Fibroblast of the conjunctiva (primary cell): Measurements from ENCODE around the gene OS9.
"Not testable (repeated sequence)": the region's sequence is repeated elsewhere in the genome, so short reads cannot be mapped to it uniquely, and the experiment has no call there.

Source experiments
- DNase-seq: peaks from one replicate; pipeline ENCODE4 v3.0.0-alpha.2; 2010; ENCODE audit warnings: low read depth

Gene OS9

GRCh38 chr12:57694459-57695019 lies 607 bp downstream of the OS9 start:
- no peak for DNase-seq

GRCh38 chr12:57695770-57696432 lies 2.0 kb downstream of the OS9 start:
- no peak for DNase-seq

- no peak for DNase-seq
Observed at GRCh38 chr12:57697076-57697475, 3.1 kb downstream of the OS9 start.

GRCh38 chr12:57698414-57698813 lies 4.5 kb downstream of the OS9 start:
- DNase-seq: no peak

GRCh38 chr12:57700317-57700716 lies 6.4 kb downstream of the OS9 start:
- no peak for DNase-seq

- DNase-seq: no peak
Observed at GRCh38 chr12:57707250-57707649, 13.3 kb downstream of the OS9 start.

- DNase-seq: no peak
Observed at GRCh38 chr12:57708296-57708695, 14.4 kb downstream of the OS9 start.

GRCh38 chr12:57712701-57713100 lies 18.8 kb downstream of the OS9 start:
- no peak for DNase-seq

GRCh38 chr12:57713209-57713608 lies 19.3 kb downstream of the OS9 start:
- no peak for DNase-seq

GRCh38 chr12:57715036-57715748 lies 21.3 kb downstream of the OS9 start:
- DNase-seq: not testable (repeated sequence)

GRCh38 chr12:57715786-57716185 lies 21.9 kb downstream of the OS9 start:
- DNase-seq: no peak

GRCh38 chr12:57716305-57716704 lies 22.4 kb downstream of the OS9 start:
- no peak for DNase-seq

GRCh38 chr12:57717131-57717530 lies 23.2 kb downstream of the OS9 start:
- DNase-seq: no peak

- DNase-seq: no peak
Observed at GRCh38 chr12:57717846-57718640, 24.1 kb downstream of the OS9 start.

- no peak for DNase-seq
Observed at GRCh38 chr12:57718641-57719528, 25.0 kb downstream of the OS9 start.

- DNase-seq: no peak
Observed at GRCh38 chr12:57719777-57720605, 26.1 kb downstream of the OS9 start.

- no peak for DNase-seq
Observed at GRCh38 chr12:57720606-57721595, 27.0 kb downstream of the OS9 start.

GRCh38 chr12:57721846-57722608 lies 28.1 kb downstream of the OS9 start:
- DNase-seq: not testable (repeated sequence)
